GM19240 (cell line): Measurements from ENCODE around the gene ENKD1.

Experiments used
- DNase-seq: peaks from one replicate; pipeline ENCODE4 v3.0.0; 2011; ENCODE audit warnings: low spot score; ENCODE audit not compliant: insufficient read length

Gene ENKD1

DNA sequence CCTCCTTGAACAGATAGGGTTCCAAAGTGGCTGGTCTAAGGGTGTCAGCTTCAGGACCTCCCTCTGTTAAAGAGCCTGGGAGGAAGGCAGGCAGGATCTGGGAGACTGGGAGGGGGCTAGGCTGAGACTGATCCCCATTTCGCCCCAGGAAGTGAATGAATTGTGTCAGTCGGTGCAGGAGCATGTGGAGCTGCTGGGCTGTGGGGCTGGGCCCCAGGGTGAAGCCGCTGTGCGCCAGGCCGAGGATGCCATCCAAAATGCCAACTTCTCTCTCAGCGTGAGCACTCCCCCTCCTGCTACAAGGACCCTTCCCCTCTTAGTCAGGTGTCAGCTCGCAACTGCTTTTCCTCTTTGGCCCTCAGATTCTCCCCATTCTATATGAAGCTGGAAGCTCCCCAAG lies 15.5 kb downstream of the ENKD1 start:
- DNase-seq = no peak

GRCh38 chr16:67650023-67650422 lies 16.5 kb downstream of the ENKD1 start:
- no peak for DNase-seq

- no peak for DNase-seq
These were observed 17.0 kb downstream of the ENKD1 start for GRCh38 chr16:67649494-67649931.

- no peak for DNase-seq
These were observed 17.7 kb downstream of the ENKD1 start for GRCh38 chr16:67648764-67649407.

DNA sequence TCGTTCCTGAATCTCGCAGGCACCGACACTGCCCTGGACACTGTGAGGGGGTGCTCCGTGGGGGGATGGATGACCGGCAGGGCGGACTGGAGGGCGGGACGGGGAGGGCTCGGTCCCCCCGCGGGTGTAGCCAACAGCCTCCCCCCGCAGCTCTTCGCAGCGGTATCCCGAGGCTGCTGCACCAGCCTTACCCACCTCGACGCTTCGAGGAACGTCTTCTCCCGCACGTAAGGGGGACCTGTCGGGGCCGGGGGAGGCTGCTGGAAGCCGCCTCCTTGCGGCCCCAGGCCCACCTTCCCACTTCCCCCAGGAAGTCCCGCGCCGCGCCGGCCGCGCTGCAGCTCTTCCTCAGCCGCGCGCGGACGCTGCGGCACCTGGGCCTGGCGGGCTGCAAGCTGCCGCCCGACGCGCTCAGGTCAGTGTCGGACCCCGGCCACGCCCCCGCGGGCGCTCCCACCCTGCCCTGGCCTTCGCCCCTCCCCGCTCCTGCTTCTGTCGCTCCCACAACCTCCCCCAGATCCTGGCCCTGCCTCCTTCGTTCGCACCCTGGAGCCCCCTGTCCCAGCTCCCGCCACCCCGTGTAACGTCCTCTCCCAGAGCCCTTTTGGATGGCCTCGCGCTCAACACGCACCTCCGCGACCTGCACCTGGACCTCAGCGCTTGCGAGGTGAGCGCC lies 18.3 kb downstream of the ENKD1 start:
- DNase-seq = no peak

- no peak for DNase-seq
These were observed 18.9 kb downstream of the ENKD1 start for GRCh38 chr16:67647681-67648080.

DNA sequence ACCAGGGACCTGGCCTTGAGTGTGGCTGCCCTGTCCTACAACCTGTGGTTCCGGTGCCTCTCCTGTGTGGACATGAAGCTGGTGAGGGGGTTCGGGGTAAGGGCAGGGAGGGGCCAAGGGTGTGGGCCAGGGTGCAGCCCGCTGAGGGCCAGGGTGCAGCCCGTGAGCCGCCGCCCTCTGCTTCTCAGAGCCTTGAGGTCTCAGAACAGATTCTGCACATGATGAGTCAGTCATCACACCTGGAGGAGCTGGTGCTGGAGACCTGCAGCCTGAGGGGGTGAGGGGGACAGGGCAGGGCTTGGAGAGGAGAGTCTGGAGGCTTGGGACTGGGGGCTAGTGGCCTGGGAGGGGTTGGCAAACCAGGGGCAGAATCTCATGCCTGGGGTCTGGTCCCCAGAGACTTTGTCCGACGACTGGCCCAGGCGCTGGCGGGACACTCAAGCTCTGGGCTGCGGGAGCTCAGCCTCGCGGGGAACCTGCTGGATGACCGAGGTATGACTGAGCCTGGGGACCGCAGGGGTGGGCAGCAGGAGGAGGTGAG lies 19.4 kb downstream of the ENKD1 start:
- no peak for DNase-seq

GRCh38 chr16:67645397-67646121 lies 21.0 kb downstream of the ENKD1 start:
- no peak for DNase-seq

- DNase-seq = no peak
These were observed 22.5 kb downstream of the ENKD1 start for GRCh38 chr16:67644038-67644437.

DNA sequence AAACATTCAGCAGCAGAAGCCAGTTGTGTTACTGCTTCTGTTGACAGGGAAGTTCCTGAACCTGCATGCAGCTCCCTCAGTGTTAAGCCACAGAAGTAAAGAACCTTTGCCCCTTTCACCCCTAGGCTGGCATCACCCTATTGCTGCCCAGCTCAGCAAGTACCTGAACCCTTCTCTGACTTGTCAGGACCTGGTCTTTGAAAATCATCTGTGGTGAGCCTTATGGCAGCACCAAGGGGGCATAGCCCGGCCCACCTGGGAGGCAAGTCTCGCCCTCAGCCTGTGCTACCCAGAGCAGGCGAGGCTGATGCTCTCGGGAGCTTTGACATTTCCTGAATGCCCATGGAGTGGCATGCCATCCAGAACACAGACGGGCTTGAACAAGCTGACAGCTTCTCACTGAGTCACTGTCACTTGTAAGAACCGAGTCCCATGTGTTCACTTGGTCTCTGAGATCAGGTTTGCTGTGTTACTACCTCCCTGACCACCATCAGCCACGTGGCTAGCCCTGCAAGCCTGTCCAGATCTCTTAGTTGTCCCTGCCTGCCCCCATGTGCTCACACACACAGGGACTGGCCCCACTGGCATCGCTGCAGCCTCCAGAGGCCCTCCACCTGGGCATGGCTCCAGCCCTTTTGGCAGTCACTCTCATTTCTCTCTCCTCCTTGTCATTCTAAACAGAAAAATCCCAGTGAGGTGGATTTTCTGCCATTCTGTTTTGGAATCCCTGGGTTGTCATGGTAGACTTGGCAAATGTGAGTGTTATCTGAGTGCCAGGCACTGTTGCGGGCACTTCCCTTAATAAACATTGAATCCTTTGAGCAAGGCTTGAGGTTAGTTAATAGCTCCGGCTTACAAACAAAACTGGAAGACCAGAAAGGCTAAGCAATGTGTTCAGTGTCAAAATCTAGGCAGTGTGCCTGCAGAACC lies 24.5 kb downstream of the ENKD1 start:
- DNase-seq = no peak

DNA sequence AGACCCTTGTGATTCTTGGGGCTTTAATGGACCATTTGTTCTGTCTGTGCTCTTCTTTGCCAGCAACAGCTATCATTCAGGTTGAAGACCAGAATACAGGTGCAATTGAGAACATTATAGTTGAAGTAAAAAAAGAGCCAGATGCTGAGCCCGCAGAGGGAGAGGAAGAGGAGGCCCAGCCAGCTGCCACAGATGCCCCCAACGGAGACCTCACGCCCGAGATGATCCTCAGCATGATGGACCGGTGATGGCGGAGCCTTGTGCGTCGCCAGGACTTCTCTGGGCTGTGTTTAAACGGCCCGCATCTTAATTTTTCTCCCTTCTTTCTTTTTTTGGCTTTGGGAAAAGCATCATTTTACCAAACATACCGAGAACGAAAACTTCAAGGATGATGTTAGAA lies 28.9 kb downstream of the ENKD1 start:
- DNase-seq = no peak

GRCh38 chr16:67636713-67637112 lies 29.8 kb downstream of the ENKD1 start:
- DNase-seq = no peak

DNA sequence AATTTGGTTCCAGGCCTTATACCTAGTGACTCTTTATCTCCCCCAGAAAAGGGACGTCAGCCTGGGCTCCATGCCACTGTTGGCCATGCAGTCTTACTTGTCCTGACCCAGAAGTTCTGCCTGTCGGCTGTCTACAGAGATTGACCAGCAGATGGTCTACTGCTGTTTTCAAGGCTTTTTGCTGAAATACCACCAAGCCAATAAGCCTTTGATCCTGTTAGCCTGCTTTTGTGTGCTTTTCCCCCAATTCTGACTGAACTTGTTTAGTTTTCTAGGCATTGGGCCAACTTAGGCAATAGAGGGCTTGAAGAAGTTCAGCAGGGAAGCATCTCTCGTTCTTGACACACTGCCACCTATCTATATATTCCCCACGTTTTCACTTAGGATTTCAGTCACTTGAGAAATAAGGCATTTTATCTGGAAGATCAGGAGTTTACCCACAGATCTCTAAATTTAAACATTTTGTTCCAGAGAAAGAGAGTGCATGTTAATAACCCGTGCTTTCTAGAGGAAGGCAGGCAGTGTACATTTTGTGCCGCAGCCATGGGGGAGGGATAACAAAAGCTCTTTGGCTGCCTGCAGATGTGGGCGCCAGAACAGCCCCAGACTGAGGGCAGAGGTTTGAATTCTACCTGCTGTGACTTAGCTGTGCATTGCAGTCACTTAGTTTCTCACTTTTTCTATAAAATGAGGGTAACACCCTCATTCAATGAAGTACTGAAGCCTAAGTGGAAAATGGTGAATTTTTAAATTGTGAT lies 34.0 kb downstream of the ENKD1 start:
- no peak for DNase-seq

DNA sequence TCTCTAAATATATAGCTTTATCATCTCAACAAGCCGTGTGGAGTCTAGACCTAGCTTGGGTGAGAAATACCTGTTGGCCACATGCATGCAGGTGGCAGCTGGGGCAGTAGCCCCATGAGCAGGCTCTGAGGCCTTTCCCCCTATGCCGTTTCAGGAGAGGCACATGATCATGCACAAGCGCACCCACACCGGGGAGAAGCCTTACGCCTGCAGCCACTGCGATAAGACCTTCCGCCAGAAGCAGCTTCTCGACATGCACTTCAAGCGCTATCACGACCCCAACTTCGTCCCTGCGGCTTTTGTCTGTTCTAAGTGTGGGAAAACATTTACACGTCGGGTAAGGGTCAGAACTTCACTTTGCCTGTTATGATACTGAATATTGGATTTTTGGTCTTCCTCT lies 38.3 kb downstream of the ENKD1 start:
- no peak for DNase-seq

DNA sequence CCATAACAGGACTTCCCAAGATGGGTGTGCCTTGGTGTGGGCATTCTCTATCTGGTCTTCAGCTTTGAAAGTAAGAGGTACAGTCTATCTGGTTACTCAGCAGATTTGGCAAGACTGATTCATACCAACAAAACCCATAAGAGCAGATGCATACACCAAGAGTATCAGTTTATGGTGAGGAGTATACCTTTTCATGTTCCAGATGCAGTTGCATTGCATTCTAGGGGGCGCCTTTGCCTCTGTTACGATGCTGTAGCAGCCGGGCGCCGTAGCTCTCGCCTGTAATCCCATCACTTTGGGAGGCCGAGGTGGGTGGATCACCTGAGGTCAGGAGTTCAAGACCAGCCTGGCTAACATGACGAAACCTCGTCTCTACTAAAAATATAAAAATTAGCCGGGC lies 52.7 kb downstream of the ENKD1 start:
- DNase-seq = no peak
